ENCODE results near the gene CRTAC1.

Gene CRTAC1

DNA sequence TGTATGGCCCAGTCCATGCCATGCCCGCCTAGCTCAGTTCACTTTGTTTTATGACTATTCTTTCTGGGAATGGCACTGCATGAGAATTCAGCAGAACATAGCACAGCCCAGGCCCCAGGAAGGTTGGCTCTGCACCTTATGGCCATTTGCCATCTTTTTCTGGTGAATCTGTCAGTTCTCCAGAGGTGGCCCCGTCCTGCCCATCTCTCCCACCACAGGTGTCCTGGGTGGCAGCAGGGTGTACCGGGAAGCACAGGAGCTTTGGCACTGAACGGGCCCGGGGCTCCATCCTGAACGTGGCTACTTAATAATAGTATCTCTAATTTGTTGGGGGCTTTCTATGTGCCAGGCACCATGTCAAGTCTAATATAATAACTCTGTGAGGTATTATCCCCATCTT, 156.1 kb downstream of the CRTAC1 start:
- DNase-seq (ENCODE audit: extremely low read depth, low read depth) = no peak
- no peak for TF ChIP-seq CTCF (IDR thresholded peaks at IDR 0.05; ENCODE audit: low read depth, low read length)

GRCh38 chr10:97873569-97873968, 156.9 kb downstream of the CRTAC1 start:
- DNase-seq (ENCODE audit: extremely low read depth, low read depth) = no peak
- no peak for TF ChIP-seq CTCF (IDR thresholded peaks at IDR 0.05; ENCODE audit: low read depth, low read length)

DNA sequence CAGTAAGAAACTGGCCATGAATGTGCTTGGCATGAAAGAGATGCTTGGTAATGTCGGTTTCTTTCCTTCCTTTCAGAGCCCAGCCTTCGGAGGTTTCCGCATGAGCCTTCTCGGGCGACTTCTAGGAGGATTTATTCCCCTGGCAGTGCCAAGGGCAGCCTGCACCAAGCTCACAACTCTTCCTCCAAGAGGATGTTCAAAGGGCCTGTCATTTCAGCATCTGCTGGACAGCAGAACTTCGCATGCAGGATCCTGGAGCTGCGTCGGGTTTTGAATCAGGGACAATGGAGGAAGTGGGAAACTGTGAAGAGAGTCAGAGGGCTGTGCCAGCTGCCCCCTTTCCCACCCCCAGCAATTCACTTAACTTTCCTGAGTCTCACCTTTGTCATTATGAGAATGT, 159.4 kb downstream of the CRTAC1 start:
- TF ChIP-seq CTCF (IDR thresholded peaks at IDR 0.05; ENCODE audit: low read depth, low read length) = no peak

DNA sequence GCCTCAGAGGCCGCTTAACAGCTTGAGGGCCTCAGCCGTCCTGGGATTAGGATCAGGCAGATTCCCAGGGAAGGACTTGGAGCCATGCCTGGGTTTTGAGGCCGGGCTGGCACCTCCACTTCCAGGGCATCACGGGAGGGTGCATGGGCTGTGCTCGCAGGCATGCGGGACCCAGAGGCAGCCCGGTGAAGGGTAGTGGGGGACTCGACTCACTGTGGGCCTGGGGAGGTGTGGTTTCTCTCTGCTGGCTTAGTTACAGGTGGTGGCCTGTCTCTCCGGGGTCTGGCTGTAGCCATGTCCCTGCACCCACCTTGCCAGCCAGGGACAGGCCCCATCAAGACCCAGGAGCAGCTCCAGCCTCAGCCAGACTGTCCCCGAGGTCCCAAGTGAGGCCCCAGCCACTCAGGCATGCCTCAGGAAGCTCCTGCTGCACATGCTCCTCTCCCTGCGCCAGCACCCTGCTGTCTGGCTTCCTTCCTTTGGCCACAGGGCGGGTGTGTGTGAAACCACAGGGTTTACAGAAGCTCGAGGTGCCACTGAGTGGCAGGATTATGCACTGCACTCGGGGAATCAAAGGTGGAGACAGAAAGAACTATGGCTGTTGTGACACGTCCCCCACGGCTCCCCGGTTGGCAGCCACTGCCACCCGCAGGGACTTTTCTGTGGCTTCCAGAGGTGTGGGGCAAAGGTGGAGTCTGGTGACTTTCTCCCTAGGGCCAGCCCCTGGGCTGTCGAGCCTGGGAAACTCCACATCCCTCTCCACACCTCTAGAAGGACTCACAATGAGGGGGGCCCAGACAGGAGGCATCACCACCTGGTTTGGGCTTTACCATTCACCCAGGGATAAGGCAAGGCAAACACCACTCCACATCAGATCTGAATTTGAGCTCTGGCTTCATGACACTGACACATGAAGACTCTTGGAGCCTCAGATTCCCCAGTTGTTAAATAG, 161.1 kb downstream of the CRTAC1 start:
- peak; percentile 68 for TF ChIP-seq CTCF (IDR thresholded peaks at IDR 0.05; ENCODE audit: low read depth, low read length)
- DNase-seq (ENCODE audit: extremely low read depth, low read depth) = peak; percentile 29

More for the DNA sequence above, 159.4 kb downstream of the CRTAC1 start:
- DNase-seq (ENCODE audit: extremely low read depth, low read depth) = no peak

- TF ChIP-seq CTCF (IDR thresholded peaks at IDR 0.05; ENCODE audit: low read depth, low read length) = no peak
- DNase-seq (ENCODE audit: extremely low read depth, low read depth) = no peak
These were observed 162.2 kb downstream of the CRTAC1 start for GRCh38 chr10:97868134-97868685.

DNA sequence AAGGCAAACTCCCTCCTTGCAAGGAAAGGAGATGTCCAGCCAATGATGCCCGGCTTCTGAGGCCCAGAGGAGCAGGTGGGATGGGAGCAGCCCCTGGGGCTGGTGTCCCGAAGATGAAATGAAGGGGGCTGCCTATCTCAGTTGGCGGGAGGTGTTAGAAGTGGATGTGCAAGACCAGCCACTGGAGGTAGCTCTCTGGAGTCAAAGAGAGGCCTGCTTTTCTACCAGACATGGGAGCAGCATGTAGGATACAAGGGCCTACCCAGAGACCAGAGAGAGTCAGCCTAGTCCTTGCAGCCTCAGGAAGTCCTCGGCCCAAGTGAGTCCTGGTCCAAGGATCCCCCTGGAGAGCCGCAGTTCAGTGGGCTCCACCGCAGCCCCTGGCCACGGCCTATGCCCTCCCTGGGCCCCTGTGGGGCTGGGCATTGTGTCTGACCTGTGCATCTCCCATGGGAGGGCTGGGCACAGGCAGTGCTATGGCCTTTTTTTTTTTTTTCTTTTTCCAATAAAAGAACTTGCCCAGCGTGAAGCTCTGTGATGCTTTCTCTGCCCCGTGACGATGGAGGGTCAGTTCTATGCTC, 163.1 kb downstream of the CRTAC1 start:
- no peak for TF ChIP-seq CTCF (IDR thresholded peaks at IDR 0.05; ENCODE audit: low read depth, low read length)
- DNase-seq (ENCODE audit: extremely low read depth, low read depth) = no peak
